Measurements from ENCODE around the gene SMIM12.
"Not testable (repeated sequence)": the region's sequence is repeated elsewhere in the genome, so short reads cannot be mapped to it uniquely, and the experiment has no call there.

SMIM12 gene

GRCh38 chr1:34842073-34842472, 17.5 kb downstream of the SMIM12 start:
- DNase-seq: no peak

GRCh38 chr1:34840426-34840825, 19.1 kb downstream of the SMIM12 start:
- no peak for DNase-seq

DNA sequence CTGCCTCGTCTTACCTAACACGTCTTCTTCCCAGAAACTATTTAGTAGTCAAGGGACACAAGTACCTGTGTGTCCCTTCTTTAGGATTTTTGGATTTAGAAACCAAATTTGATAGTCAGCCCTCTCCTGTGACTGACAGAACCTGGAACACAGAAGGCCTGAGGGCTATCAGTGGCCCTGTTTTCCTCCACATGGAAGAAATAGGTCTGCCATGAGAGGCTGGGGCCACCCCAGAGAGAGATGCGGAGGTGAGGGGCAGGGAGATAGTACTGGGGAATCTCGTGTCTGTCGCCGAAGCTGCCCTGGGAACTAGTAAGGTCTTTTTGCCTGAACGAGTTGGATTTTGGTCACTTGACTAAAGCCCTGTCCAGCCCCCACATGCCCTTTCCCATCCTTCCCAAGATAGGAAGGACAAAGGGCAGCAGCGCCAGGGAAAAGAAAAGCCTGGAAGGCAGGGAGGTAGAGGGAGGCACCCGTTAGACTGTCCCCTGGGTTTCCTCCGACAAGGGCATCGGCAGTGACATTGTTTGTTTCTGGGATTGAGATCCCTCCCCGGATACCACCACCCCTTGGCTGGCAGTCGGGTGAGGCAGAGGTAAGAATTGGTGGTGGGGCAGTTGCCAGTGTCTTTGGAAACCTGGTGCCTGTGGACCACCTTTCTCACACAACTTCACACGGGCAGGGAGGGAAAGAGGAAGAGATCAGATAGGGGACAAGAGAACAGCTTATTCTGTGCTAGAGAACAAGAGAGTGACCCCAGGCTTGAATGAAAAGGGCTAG, 19.8 kb downstream of the SMIM12 start:
- DNase-seq: no peak

- DNase-seq: no peak
These were observed 25.8 kb downstream of the SMIM12 start for GRCh38 chr1:34833711-34834110.

DNA sequence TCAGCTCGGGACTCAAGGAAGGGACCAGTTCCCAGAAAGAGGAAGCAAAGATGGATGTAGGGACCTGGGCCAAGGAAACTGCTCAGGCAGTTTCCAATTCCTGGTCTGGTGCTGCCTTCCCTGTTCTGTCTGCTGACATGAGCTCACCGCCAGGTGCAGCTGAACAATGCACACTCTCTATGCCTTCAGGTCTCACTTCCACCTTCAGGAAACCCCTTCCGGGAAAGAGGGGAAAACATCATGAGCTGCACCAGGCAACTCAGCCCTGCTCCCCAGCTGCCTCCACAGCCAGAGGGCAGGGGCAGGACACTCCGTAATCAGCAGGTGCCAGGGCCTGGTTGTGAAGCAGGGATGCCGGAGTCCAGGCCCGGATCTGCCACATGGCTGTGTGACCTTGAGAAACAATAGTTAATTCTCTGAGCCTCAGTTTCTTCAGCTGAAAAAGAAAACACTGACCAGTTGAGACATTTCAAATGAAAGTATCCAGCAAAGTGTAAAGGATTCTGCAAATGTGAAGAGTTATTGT, 27.8 kb downstream of the SMIM12 start:
- DNase-seq: no peak

- DNase-seq: no peak
These were observed 30.3 kb downstream of the SMIM12 start for GRCh38 chr1:34829250-34829649.

GRCh38 chr1:34828611-34829010, 30.9 kb downstream of the SMIM12 start:
- no peak for DNase-seq

DNA sequence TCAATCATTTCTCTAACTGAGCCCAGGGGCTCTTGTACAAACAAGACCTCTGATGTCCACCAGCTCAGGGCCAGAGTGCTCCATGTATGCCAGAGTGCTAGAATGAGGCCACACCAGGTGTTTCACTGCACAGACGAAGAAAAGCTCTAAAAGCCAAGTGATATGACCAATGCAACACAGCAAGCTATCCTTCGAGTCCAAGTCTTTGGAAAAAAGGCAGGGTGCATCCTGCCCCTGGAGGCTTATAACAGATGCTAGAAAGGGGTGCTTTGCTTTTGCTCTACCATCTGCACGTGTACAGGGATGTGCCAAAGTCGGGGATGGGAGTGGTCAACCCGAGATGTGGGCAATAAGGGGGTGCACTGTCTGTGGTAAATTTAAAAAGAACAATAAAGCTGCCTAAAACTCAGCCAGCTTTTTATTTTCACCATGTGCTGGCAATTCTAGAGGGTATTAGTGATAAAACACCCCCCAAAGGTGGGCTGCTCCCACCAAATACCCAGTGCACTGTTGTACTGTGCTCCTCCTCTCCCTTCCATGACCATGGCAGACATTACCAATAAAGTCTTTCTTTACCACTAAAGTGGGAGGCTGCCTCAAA, 32.1 kb downstream of the SMIM12 start:
- no peak for DNase-seq

- no peak for DNase-seq
These were observed 34.0 kb downstream of the SMIM12 start for GRCh38 chr1:34825455-34826091.

DNA sequence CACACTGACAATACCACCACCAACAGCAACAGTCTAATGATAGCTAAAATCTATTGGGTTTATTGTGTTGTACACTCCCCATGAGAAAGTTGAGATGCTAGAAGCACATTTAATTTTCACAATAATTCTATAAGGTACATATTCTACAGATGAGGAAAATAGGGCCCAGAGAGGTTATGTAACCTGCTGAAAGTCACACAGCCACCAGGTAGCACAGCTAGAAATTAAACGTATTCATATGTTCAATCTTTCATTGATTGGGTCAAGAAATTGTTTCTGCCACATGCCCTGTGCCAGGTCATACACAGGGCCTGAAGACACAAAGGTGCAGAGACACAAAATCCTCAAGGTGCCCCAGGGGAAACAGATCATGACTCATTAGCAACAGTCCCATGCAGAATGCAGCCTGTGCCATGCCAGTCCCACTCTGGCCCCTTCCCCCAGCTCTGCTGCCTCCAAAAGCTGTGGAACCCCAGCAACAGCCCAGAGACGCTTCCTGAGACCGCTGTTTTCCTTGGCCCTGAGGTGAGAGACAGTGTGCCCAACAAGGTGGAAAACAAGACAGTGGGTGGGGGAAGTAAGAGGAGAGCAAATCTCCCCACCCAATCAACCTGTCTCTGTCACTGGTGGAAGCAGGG, 34.6 kb downstream of the SMIM12 start:
- DNase-seq: no peak

DNA sequence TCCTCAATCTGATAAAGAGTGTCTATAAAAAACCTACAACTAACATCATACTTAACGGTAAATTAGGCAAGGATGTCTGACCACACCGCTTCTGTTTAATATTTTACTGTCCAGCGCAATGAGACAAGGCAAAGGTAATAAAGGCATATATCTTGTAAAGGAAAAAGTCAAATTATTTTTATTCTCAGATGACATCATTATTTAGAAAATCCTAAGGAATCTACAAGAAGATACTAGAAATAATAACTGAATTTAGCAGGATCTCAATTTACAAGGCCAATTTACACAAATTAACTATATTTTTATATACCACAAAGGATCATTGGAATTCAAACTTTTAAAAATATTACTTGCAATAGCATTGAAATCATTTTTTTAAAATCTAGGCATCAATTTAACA, 37.3 kb downstream of the SMIM12 start:
- no peak for DNase-seq

DNA sequence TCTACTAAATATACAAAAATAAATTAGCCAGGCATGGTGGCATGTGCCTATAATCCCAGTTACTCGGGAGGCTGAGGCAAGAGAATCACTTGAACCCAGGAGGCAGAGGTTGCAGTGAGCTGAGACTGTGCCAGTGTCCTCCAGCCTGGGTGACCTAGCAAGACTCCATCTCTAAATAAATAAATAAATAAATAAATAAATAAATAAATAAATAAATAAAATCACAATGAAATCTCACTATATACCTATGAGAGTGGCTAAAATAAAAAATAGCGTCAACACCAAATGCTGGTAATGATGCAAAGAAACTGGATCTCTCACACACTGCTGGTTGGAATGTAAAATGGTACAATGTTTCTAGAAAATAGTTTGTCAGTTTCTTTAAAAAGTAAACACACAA, 40.7 kb downstream of the SMIM12 start:
- DNase-seq: not testable (repeated sequence)

DNA sequence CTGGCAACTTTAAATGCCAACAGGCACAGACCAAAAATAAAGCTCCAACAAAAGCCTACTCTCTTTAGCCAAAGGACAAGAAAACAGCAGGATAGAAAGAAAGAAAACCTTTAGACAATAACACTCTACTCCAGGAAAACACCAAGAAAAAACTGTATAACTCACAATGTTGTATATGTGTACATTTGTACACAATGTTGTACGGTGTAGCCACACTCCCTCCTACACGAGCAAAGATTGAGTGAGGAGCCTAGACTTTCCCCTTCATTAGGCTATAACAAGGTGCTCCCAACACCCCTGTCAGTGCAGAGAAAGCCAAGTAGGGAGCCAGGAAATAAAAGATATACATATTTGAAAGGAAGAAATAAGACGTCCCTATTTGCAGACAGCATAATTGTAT, 42.8 kb downstream of the SMIM12 start:
- no peak for DNase-seq

- no peak for DNase-seq
These were observed 43.2 kb downstream of the SMIM12 start for GRCh38 chr1:34816332-34816731.

- DNase-seq: not testable (repeated sequence)
These were observed 48.8 kb downstream of the SMIM12 start for GRCh38 chr1:34810781-34811180.

DNA sequence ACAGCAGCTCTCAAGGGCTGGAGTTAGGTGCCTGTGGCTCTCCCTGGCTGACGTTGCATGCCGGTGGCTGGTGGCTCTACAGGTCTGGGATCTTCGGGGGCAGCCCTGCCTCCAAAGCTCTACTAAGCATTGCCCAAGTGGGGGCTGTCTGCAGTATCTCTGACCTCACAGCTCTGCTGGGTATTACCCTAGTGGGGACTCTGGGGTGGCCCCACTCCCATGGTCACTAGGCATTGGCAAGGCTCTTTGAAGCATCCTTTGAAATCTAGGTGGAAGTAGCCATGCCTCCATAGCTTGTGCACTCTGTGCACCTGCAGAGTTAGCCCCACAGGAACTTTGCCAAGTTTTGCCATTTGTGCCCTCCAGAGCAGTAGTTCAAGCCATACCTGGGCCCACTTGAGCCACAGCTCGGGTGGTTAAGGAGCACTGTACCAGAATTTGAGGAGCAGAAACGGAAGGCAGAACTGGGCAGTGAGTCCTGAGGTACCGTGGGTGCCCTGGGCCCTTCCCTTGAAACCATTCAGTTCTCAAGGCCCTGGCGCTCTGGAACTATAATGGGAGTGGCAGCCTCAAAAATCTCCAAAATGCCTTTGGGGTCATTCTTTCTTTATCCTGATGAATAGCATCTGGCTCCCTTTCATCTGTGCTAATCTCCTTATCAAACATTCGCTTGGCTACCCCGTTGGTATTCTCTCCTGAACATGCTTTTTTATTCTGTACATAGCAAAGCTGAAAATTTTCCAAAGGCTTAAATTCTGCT, 51.3 kb downstream of the SMIM12 start:
- DNase-seq: no peak

- DNase-seq: no peak
These were observed 53.2 kb downstream of the SMIM12 start for GRCh38 chr1:34806396-34806795.

DNA sequence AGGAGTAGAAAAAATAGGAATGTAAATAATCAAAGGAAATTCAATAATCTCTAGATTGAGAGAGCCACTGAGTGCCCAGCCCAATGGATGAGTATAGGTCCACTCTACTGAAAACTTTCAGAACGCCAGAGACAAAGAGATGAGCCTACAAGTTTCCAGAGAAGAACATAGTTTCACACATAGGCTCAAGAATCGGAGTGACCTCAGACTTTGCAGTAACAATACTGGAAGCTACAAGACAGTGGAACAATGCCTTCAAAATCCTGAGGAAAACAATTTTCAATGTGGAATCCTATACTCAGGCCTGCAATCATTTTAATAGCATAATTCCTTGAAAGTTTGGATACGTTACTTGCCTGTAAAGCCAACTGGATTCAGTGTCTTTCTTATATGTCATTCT, 55.8 kb downstream of the SMIM12 start:
- no peak for DNase-seq

Measured in GDM1 (cell line).